ENCODE results near the gene FAM234B. TPM values are rescaled to one million over a fixed set of nuclear protein-coding genes. Genes with fewer than 3 reads are reported as not detected.

FAM234B gene
- total and polyA plus RNA-seq, 2 of the 8 experiments (the other 6 are each of a cell fraction or from before 2014, with no cell fraction given) = 12.5 to 29.1 TPM

DNA sequence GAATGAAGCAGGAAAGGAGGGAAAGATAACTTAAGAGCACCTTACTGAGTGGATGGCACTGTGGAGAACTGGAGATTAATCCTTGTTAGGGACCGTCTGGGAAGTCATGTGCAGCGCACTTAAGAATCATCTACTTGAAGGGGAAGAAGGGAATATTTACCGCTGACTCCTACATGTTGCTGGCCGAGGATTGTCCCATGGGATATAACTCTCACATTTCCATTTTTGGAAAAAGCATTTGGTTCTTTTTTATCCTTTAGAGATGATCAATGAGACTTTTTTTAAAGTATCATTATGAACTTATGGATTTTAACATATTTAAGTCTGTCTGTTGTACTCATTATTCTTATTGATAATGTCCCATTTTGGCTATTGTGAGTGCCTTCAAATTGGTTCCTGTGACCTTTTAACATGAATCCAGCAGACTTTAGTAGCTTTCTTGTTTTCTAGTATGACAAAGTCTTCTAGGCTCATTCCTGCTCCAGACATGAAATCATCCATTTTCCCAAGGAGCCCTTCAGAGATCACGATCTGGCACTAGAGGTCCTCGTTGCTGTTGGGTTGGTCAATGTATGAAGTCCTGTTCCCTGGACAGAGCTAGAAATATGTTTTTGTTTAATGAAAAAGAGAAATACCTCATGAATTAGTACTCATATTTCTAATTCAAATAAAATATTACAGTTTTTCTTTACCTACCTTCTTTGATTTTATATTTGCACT lies 20.2 kb upstream of the FAM234B start (continued):
- TF ChIP-seq PHF8 (conservative IDR thresholded peaks at IDR 0.05; ENCODE audit: low read depth, low read length) = no peak
- no peak for TF ChIP-seq JUND (IDR thresholded peaks at IDR 0.05; ENCODE audit: low read length)
- TF ChIP-seq SIRT6 (IDR thresholded peaks at IDR 0.05; ENCODE audit: low read length) = no peak
- TF ChIP-seq HDAC2 (IDR thresholded peaks at IDR 0.05; ENCODE audit: borderline replicate concordance in 1 of 2, low read depth in 2 of 2, low read length in 2 of 2) = no peak
- no peak for TF ChIP-seq RXRA (IDR thresholded peaks at IDR 0.05; ENCODE audit: insufficient read depth, low read depth, low read length)
- TF ChIP-seq KDM1A (IDR thresholded peaks at IDR 0.05; ENCODE audit: borderline replicate concordance, low read length) = no peak
- TF ChIP-seq TBP (IDR thresholded peaks at IDR 0.05; ENCODE audit: low read depth, low read length) = no peak
- TF ChIP-seq JUN (IDR thresholded peaks at IDR 0.05; ENCODE audit: low read depth, low read length) = no peak
- TF ChIP-seq BCL11A (IDR thresholded peaks at IDR 0.05; ENCODE audit: low read depth in 2 of 2, low read length in 2 of 2) = no peak
